22Rv1 (cell line): Measurements from ENCODE around the gene SCUBE1.

ENCODE experiments used
- H3K27ac ChIP-seq: fragments of 450-650 bp; 2 replicates; pipeline ENCODE4 v1.5.1; 2017
- CTCF ChIP-seq: fragments of 450-650 bp; IDR thresholded peaks from 2 replicates; pipeline ENCODE4 v1.5.1; 2017; ENCODE audit warnings: mild to moderate bottlenecking
- ZFX ChIP-seq: fragments of 450-650 bp; IDR thresholded peaks from 2 replicates; pipeline ENCODE4 v1.6.1; 2017; ENCODE audit warnings: antibody characterized with exemption, borderline replicate concordance

SCUBE1 gene

GRCh38 chr22:43198126-43198525 lies 145.0 kb downstream of the SCUBE1 start:
- no peak overlapping the region for H3K27ac ChIP-seq
- TF ChIP-seq CTCF = no peak
- TF ChIP-seq ZFX = no peak

GRCh38 chr22:43197271-43197941 lies 145.8 kb downstream of the SCUBE1 start:
- TF ChIP-seq ZFX (no peak), CTCF (no peak)
- H3K27ac ChIP-seq = no peak overlapping the region

DNA sequence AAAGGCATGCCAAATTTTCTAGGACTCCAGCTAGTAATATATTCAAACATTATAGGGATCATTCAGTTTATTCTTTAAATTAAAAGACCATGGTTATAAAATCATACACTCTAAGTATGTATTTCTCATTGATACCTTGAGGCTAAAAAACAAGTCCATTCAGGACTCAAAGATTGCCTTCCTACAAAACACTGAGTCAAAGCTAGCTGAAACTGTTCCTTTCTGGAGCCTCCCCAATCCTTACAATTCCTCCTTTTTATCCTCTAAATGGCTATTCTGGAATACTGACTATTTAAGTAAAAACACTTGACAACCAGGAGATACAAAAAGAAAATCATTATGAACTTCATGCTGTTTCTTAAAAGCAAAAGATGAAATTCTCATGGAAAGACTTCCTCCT lies 151.3 kb downstream of the SCUBE1 start:
- H3K27ac ChIP-seq = no peak overlapping the region

DNA sequence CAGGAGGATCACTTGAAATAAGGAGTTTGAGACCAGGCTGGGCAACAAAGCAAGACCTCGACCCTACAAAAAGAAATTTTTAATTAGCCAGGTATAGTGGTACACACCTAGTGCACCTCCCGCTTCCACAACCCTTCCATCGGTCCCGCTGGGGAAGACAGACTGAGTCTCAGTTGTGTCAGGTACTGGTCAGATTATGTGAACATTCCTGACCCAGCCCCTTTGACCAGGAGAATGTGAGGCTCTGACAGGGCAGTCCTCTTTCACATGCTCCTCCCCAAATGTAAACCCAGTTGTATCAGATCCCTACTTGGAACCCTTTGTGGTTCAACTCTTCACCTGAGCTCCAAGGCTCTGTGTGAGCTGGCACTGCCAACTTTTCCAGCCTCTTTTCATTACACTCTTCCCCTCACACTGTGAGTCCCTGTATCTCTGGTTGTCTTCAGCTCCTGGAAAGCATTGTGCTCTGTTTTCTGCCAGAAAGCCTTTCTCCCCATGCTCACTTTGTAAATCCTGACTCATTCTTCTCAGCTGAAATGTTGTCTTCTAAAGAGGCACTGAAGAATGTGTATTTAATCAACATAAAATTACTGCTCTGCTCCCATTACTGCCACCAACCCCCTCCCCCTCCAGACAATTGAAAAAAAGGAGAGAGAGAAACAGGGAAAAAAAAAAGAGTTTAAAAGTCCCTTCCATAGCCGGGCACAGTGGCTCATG lies 154.2 kb downstream of the SCUBE1 start:
- H3K27ac ChIP-seq = no peak overlapping the region

More for the DNA sequence above, 151.3 kb downstream of the SCUBE1 start:
- TF ChIP-seq ZFX (no peak), CTCF (no peak)

DNA sequence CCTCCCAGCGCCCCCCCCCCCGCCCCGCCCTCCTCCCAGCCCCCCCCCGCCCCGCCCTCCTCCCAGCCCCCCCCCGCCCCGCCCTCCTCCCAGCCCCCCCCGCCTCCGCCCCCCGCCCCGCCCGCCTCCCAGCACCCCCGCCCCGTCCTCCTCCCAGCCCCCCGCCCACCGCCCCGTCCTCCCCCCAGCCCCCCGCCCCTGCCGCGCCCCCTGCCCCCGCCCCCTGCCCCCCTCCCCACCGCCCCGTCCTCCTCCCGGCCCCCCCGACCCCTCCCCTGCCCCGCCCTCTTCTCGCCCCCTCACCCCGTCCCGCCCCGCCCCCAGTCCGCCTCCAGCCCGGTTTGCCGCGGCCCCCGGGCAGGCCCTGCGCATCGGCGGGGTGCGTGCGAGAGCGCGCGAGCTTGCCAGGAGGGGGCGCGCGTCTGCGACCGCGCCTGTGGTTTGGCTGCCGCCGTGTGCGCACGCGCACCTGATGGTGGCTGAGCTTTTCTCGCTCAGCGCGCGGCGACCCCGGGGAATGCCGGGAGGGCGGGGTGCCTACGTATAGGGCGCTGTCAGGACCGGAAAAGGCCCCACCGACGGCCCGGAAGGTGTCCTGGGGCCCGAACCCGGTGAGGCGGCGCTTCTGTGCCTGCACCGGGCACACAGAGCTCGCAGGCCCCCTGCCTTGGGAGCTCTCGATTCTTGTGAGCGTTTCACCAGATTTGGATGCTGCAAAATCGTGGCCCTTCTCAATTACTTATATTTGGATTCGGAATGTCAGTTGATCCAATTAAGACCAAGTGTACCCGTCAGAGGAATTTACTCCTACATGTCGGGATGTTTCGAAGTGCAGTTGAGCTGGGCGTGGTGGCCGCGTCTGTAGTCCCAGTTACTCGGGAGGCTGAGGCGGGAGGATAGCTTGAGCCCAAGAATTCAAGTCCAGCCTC lies 155.7 kb downstream of the SCUBE1 start:
- TF ChIP-seq CTCF = peak; percentile 85
- no peak for TF ChIP-seq ZFX

More for the DNA sequence above, 154.2 kb downstream of the SCUBE1 start:
- TF ChIP-seq CTCF (no peak), ZFX (no peak)

DNA sequence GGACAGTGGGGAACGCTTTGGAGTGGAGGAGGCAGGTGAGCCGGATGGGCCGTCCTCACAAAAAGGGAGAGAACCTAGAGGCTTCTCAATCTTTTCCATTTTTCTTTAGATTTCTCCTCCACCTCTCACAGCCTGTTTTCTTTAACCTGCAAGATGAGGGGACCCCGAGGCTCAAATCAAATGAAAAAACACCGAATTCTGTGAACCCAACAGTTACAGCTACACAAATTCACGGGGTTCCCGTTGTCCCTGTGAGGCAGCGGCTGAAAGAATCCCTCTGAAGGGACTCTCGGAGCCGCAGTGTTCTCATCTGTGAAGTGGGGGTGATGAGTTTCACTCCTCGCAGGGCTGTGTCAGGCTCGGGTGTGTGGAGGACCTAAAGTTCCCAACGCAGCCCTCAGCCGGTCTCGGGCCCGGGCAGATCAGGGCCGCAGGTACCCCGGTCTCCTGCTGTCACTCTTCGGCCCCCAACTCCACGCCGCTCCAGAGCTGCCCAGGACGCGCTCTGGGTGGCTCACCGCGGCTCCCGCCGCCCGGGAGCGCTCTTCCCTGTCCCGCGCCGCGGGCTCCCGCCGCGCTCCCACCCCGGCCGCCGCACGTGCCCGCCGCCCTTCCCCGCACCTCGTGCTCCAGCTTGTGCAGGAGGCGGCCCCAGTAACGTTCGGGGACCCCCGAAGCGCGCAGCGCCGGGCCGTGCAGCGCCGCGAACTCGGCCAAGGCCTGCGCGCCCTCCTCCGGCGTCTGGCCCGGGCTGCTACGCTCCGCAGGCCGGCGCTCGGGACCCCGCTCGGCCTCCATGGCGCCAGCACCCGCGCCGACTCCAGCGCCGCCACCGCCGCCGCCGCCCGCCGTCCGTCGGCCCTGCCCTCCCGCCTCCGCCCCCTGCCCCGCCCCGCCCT lies 156.7 kb downstream of the SCUBE1 start, which contains the start of gene TTLL12:
TSS of gene TTLL12 (minus strand) at position 863 of the 899 bp plus-strand sequence. CDS start at position 798, 65 bp downstream.
- TF ChIP-seq ZFX = no peak
- TF ChIP-seq CTCF = no peak
- H3K27ac ChIP-seq = peak within 1 kb of the TSS; percentile 84

More for the DNA sequence above, 155.7 kb downstream of the SCUBE1 start:
- peak overlapping the region; percentile 84 for H3K27ac ChIP-seq
